ENCODE measurements around the gene IQGAP2.
"Not testable (repeated sequence)": the region's sequence is repeated elsewhere in the genome, so short reads cannot be mapped to it uniquely, and the experiment has no call there.

The IQGAP2 gene

GRCh38 chr5:76504901-76505564 lies 101.9 kb downstream of the IQGAP2 start:
- DNase-seq (ENCODE audit: low read depth in 2 of 2): no peak

GRCh38 chr5:76513476-76513875 lies 110.4 kb downstream of the IQGAP2 start:
- no peak for DNase-seq (ENCODE audit: low read depth in 2 of 2)

- no peak for DNase-seq (ENCODE audit: low read depth in 2 of 2)
Measured at GRCh38 chr5:76514292-76514691, 111.2 kb downstream of the IQGAP2 start.

GRCh38 chr5:76514713-76515112 lies 111.6 kb downstream of the IQGAP2 start:
- DNase-seq (ENCODE audit: low read depth in 2 of 2): no peak

GRCh38 chr5:76517334-76517733 lies 114.2 kb downstream of the IQGAP2 start:
- no peak for DNase-seq (ENCODE audit: low read depth in 2 of 2)

GRCh38 chr5:76518246-76518645 lies 115.2 kb downstream of the IQGAP2 start:
- DNase-seq (ENCODE audit: low read depth in 2 of 2): not testable (repeated sequence)

GRCh38 chr5:76521240-76521758 lies 118.2 kb downstream of the IQGAP2 start:
- no peak for DNase-seq (ENCODE audit: low read depth in 2 of 2)

- DNase-seq (ENCODE audit: low read depth in 2 of 2): no peak
Measured at GRCh38 chr5:76522103-76522935, 119.2 kb downstream of the IQGAP2 start.

- no peak for DNase-seq (ENCODE audit: low read depth in 2 of 2)
Measured at GRCh38 chr5:76524101-76524835, 121.2 kb downstream of the IQGAP2 start.

- no peak for DNase-seq (ENCODE audit: low read depth in 2 of 2)
Measured at GRCh38 chr5:76524868-76525267, 121.8 kb downstream of the IQGAP2 start.

GRCh38 chr5:76525956-76526355 lies 122.9 kb downstream of the IQGAP2 start:
- DNase-seq (ENCODE audit: low read depth in 2 of 2): no peak

- DNase-seq (ENCODE audit: low read depth in 2 of 2): no peak
Measured at GRCh38 chr5:76526950-76527583, 124.0 kb downstream of the IQGAP2 start.

GRCh38 chr5:76527685-76528161 lies 124.6 kb downstream of the IQGAP2 start:
- no peak for DNase-seq (ENCODE audit: low read depth in 2 of 2)

- no peak for DNase-seq (ENCODE audit: low read depth in 2 of 2)
Measured at GRCh38 chr5:76528547-76529331, 125.7 kb downstream of the IQGAP2 start.

GRCh38 chr5:76529464-76530344 lies 126.6 kb downstream of the IQGAP2 start:
- DNase-seq (ENCODE audit: low read depth in 2 of 2): no peak

- DNase-seq (ENCODE audit: low read depth in 2 of 2): no peak
Measured at GRCh38 chr5:76532052-76532451, 129.0 kb downstream of the IQGAP2 start.

GRCh38 chr5:76532973-76533372 lies 129.9 kb downstream of the IQGAP2 start:
- DNase-seq (ENCODE audit: low read depth in 2 of 2): no peak

GRCh38 chr5:76535577-76535976 lies 132.5 kb downstream of the IQGAP2 start:
- DNase-seq (ENCODE audit: low read depth in 2 of 2): no peak

GRCh38 chr5:76537073-76537543 lies 134.0 kb downstream of the IQGAP2 start:
- no peak for DNase-seq (ENCODE audit: low read depth in 2 of 2)

- DNase-seq (ENCODE audit: low read depth in 2 of 2): no peak
Measured at GRCh38 chr5:76542241-76542640, 139.2 kb downstream of the IQGAP2 start.
